Panc1 (cell line): ENCODE measurements around the gene RNF214. TPM values are rescaled to one million over a fixed set of nuclear protein-coding genes. Genes with fewer than 3 reads are reported as not detected.

Experiments
- ATAC-seq: fragments of 200-7000 bp; cut with Tn5 transposase; 2 replicates; pipeline ENCODE4 v1.9.1; 2020; ENCODE audit warnings: mild to moderate bottlenecking, moderate library complexity
- BruUV-seq: library from RNA; stranded (reverse); fragments of 400-500 nt; replicated peaks from 2 replicates; lab custom pipeline; 2021; lab: Mats Ljungman, UMichigan
- CTCF ChIA-PET: fragments of 300-600 bp; sonication (Branson Sonifier 250); formaldehyde crosslinking; loops from one replicate; lab custom pipeline; 2022; ENCODE audit warnings: antibody characterized with exemption; lab: Charles Lee
- POLR2A ChIA-PET: fragments of 300-600 bp; sonication (Branson Sonifier 250); formaldehyde crosslinking; loops from one replicate; lab custom pipeline; 2022; ENCODE audit warnings: antibody characterized with exemption; lab: Charles Lee
- DNase-seq: peaks from one replicate; pipeline ENCODE4 v3.0.0-alpha.2; 2010; ENCODE audit warnings: low read depth, low spot score
- H3K27ac ChIP-seq: 2 replicates; pipeline ENCODE4 v1.5.1; 2011; ENCODE audit warnings: mild to moderate bottlenecking, low read length, inconsistent platforms
- H3K27me3 ChIP-seq: fragments of 200-500 bp; sonication (Bioruptor generic); 2 replicates; pipeline ENCODE4 v1.6.0; 2014; ENCODE audit warnings: low read length, inconsistent platforms; ENCODE audit not compliant: control insufficient read depth, insufficient read depth
- H3K36me3 ChIP-seq: fragments of 200-500 bp; sonication (Bioruptor generic); 2 replicates; pipeline ENCODE4 v1.5.1; 2014; ENCODE audit warnings: inconsistent platforms, mild to moderate bottlenecking, low read length, moderate library complexity; ENCODE audit not compliant: control insufficient read depth, insufficient read depth
- H3K4me1 ChIP-seq: 2 replicates; pipeline ENCODE4 v1.5.1; 2011; ENCODE audit warnings: inconsistent platforms, mild to moderate bottlenecking, low read length, moderate library complexity; ENCODE audit not compliant: control insufficient read depth, insufficient read depth
- H3K4me3 ChIP-seq, 2 experiments: 2 replicates each; pipeline ENCODE4 v1.5.1; 2011 to 2012; ENCODE audit warnings: low read depth in 2 of 2, low read length in 2 of 2, mild to moderate bottlenecking in 2 of 2, inconsistent platforms in 1 of 2, moderate library complexity in 1 of 2
- H3K9me3 ChIP-seq: fragments of 200-500 bp; sonication (Bioruptor generic); 2 replicates; pipeline ENCODE4 v1.5.1; 2014; ENCODE audit warnings: low read depth, mild to moderate bottlenecking, inconsistent platforms, low read length, moderate library complexity; ENCODE audit not compliant: control insufficient read depth, insufficient read depth
- CTCF ChIP-seq: fragments of 450-650 bp; IDR thresholded peaks from 2 replicates; pipeline ENCODE4 v1.5.1; 2017; ENCODE audit warnings: mild to moderate bottlenecking
- POLR2AphosphoS5 ChIP-seq: IDR thresholded peaks from 2 replicates; pipeline ENCODE4 v1.6.1; 2012; ENCODE audit warnings: mild to moderate bottlenecking, low read depth, low read length, moderate library complexity
- SIN3A ChIP-seq: IDR thresholded peaks from 2 replicates; pipeline ENCODE4 v1.6.1; 2012; ENCODE audit warnings: low read depth, mild to moderate bottlenecking, low read length, moderate library complexity, borderline replicate concordance; ENCODE audit not compliant: insufficient read depth
- TCF7L2 ChIP-seq: IDR thresholded peaks from 2 replicates; pipeline ENCODE4 v1.6.1; 2011; ENCODE audit warnings: mild to moderate bottlenecking, low read depth, low read length, inconsistent platforms
- in situ Hi-C: cut with HindIII; loops from 2 replicates; pipeline ENCODE4 v1.10.0; 2016; ENCODE audit warnings: low sequenced_read_pairs, low pct_unique_long_range_greater_than_20kb
- intact Hi-C: fragments of 100-400 bp; cut with micrococcal nuclease; formaldehyde crosslinking; loops from one replicate; pipeline ENCODE4 v1.10.0; 2022; ENCODE audit not compliant: unreplicated experiment
- total RNA-seq: library from RNA; stranded (reverse); gene quantifications from one replicate; pipeline ENCODE4 v1.2.1, GENCODE V29; 2021; ENCODE audit not compliant: unreplicated experiment
- TF ChIP-seq, protein P1 (sequence below), 2 experiments: IDR thresholded peaks; 2 replicates each; pipeline ENCODE4 v1.6.1; 2011 to 2012; ENCODE audit warnings: low read depth in 2 of 2, control low read depth in 1 of 2, low read length in 1 of 2, mild to moderate bottlenecking in 1 of 2, moderate library complexity in 1 of 2; ENCODE audit not compliant: insufficient read depth in 1 of 2

Gene RNF214
- total RNA-seq, 1 experiment from 2014 or later = 39.7 TPM

- CTCF ChIA-PET = no interaction called here
- no peak for ATAC-seq
- H3K9me3 ChIP-seq = no peaks in the 10 kb centered on the region
Measured at GRCh38 chr11:117290809-117291396, 58.4 kb downstream of the RNF214 start, which contains the start of gene BACE1-AS. Gene BACE1-AS (plus strand): TSS chr11:117291346.

DNA sequence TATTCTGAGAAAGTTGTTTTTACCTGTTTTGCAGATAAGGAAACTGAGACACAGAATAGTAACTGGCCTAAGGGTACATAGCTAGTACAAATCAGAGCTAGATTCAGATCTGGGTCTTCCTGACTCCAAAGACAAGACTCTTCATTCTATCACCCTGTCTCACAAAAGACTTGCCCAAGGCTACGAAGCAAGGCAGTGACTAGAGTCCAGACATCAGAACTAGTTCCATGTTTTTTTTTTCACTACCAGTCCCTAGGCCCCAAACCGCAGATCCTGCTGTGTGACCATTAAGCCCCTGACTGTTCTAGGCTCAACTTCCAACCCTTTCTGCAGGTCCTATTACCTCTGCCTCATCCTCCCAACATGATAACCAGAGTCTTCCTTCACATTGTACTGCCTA, 60.1 kb downstream of the RNF214 start:
- H3K9me3 ChIP-seq = no peaks in the 10 kb centered on the region
- CTCF ChIA-PET = interaction anchor here (0.7 kb wide), 1 partner anchor 76 kb away, joined by 3 read pairs; no protein-coding TSS in a partner anchor
- H3K27ac ChIP-seq = no peak overlapping the region
- TF ChIP-seq SIN3A = no peak
- TF ChIP-seq TCF7L2 = no peak
- TF ChIP-seq CTCF = no peak
- TF ChIP-seq POLR2AphosphoS5 = no peak
- TF ChIP-seq, protein P1, sequence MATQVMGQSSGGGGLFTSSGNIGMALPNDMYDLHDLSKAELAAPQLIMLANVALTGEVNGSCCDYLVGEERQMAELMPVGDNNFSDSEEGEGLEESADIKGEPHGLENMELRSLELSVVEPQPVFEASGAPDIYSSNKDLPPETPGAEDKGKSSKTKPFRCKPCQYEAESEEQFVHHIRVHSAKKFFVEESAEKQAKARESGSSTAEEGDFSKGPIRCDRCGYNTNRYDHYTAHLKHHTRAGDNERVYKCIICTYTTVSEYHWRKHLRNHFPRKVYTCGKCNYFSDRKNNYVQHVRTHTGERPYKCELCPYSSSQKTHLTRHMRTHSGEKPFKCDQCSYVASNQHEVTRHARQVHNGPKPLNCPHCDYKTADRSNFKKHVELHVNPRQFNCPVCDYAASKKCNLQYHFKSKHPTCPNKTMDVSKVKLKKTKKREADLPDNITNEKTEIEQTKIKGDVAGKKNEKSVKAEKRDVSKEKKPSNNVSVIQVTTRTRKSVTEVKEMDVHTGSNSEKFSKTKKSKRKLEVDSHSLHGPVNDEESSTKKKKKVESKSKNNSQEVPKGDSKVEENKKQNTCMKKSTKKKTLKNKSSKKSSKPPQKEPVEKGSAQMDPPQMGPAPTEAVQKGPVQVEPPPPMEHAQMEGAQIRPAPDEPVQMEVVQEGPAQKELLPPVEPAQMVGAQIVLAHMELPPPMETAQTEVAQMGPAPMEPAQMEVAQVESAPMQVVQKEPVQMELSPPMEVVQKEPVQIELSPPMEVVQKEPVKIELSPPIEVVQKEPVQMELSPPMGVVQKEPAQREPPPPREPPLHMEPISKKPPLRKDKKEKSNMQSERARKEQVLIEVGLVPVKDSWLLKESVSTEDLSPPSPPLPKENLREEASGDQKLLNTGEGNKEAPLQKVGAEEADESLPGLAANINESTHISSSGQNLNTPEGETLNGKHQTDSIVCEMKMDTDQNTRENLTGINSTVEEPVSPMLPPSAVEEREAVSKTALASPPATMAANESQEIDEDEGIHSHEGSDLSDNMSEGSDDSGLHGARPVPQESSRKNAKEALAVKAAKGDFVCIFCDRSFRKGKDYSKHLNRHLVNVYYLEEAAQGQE (IDR thresholded peaks at IDR 0.05; ENCODE audit: insufficient read depth in 1 of 2, low read depth in 2 of 2, low read length in 1 of 2) = no peak
- BruUV-seq = no TSS peak
- DNase-seq (no peak), ATAC-seq (no peak)
- no peaks in the 10 kb centered on the region for H3K27me3 ChIP-seq
- no peaks in the 10 kb centered on the region for H3K4me1 ChIP-seq
- intact Hi-C loops (no loop called here), in situ Hi-C loops (no loop called here)
- H3K36me3 ChIP-seq = peaks cover 2% of the 10 kb centered on the region; the same call in 1 of the 2 replicates
- POLR2A ChIA-PET = no interaction called here
- H3K4me3 ChIP-seq = no peak overlapping the region

More at GRCh38 chr11:117290809-117291396, 58.4 kb downstream of the RNF214 start, which contains the start of gene BACE1-AS:
- in situ Hi-C loops = no loop called here
- H3K27ac ChIP-seq = no peak within 1 kb of the TSS
- intact Hi-C loops = no loop called here
- no peak for DNase-seq
- POLR2A ChIA-PET = no interaction called here
- H3K36me3 ChIP-seq = peaks cover 2% of the 10 kb centered on the region; the same call in 1 of the 2 replicates
- no peaks in the 10 kb centered on the region for H3K27me3 ChIP-seq
- H3K4me3 ChIP-seq = no peak within 1 kb of the TSS
- TF ChIP-seq CTCF = no peak
- TF ChIP-seq POLR2AphosphoS5 = no peak
- no peak for TF ChIP-seq SIN3A
- TF ChIP-seq TCF7L2 = no peak
- TF ChIP-seq, protein P1 (IDR thresholded peaks at IDR 0.05; ENCODE audit: insufficient read depth in 1 of 2, low read depth in 2 of 2, low read length in 1 of 2) = no peak
- no TSS peak for BruUV-seq
- no peaks in the 10 kb centered on the region for H3K4me1 ChIP-seq
